Measurements from ENCODE around the gene KCNK6. TPM values are rescaled to one million over a fixed set of nuclear protein-coding genes. Genes with fewer than 3 reads are reported as not detected.

KCNK6 gene
- total RNA-seq, 5 donors from 2014 or later (not counting 1 experiment from before 2014, with no cell fraction given): 4.8 to 12.9 (median 12.6) TPM

- H3K4me1 Mint-ChIP-seq: peaks cover 30 to 35% (median 32%) of the 10 kb centered on the region in 3 donors
- H3K27ac Mint-ChIP-seq: no peak overlapping the region
- CTCF ChIA-PET: interaction anchor here in 1 of 2 donors (4.9 kb wide), 1 partner anchor 26 kb away, joined by 54 read pairs; the partner anchor contains the start of gene FAM98C
Observed at GRCh38 chr19:38377052-38377451, 57.4 kb downstream of the KCNK6 start.

DNA sequence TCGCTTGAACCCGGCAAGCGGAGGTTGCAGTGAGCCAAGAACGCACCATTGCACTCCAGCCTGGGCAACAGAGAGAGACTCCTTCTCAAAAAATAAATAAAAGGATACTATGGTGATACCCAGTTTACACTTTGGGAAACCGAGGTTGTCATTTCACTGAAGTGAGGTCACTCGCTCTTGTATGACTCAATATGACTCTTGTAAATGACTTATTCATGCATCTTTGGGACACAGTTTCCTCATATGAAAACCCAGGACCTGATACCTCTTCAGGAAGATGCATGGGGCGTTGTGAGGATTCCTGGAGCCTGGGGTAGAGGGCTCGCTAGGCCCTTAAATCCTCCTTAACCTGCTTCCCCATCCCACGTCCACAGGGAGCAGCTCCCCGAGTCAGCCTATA lies 59.2 kb downstream of the KCNK6 start:
- POLR2A ChIA-PET: interaction anchor here in 1 of 2 donors (0.6 kb wide), 1 partner anchor 35 kb away, joined by 5 read pairs; no protein-coding TSS in a partner anchor
- DNase-seq (no peak), ATAC-seq (replicated peaks in 1 of 4) (no peak)
- no peak overlapping the region for H3K4me3 Mint-ChIP-seq
- WGBS (ENCODE audit: insufficient coverage): 90% methylated on average over 4 of the region's 10 CpGs
- no peaks in the 10 kb centered on the region for H3K9me3 Mint-ChIP-seq
- H3K4me1 Mint-ChIP-seq: peaks cover 30 to 35% (median 32%) of the 10 kb centered on the region in 3 donors
- peaks cover 62% of the 10 kb centered on the region for H3K36me3 Mint-ChIP-seq
- peaks cover 0 to 4% of the 10 kb centered on the region in 2 donors for H3K27me3 Mint-ChIP-seq
- CTCF ChIA-PET: no interaction called here
- Histone ChIP-seq H3K4me1 (ENCODE audit: control insufficient read depth in 1 of 2, extremely low read depth in 1 of 2, insufficient read depth in 2 of 2, low read length in 2 of 2) (peaks cover 15 to 34% of the 10 kb centered on the region in 2 experiments), H3K4me3 (ENCODE audit: control insufficient read depth in 1 of 2, extremely low read depth in 1 of 2, low read length in 1 of 2) (no peak overlapping the region), H3K36me3 (ENCODE audit: control insufficient read depth in 2 of 2, extremely low read depth in 1 of 2, insufficient read depth in 1 of 2, low read length in 1 of 2) (peaks cover 19 to 59% of the 10 kb centered on the region in 2 donors), H3K9me3 (no peaks in the 10 kb centered on the region), H3K27me3 (replicated peaks in 1 of 2; ENCODE audit: control insufficient read depth in 2 of 2, extremely low read depth in 1 of 2, insufficient read depth in 2 of 2, low read length in 1 of 2) (peaks cover 0 to 13% of the 10 kb centered on the region in 2 experiments), H3K27ac (ENCODE audit: low read length) (no peak overlapping the region)
- no peak overlapping the region for H3K27ac Mint-ChIP-seq

More at GRCh38 chr19:38377052-38377451, 57.4 kb downstream of the KCNK6 start:
- ATAC-seq (replicated peaks in 1 of 4): no peak
- DNase-seq: no peak
- Mint-ChIP-seq H3K4me3 (peak overlapping the region in 2 of 3 donors; percentile 73 to 100), H3K36me3 (peaks cover 45% of the 10 kb centered on the region), H3K27me3 (peaks cover 0 to 4% of the 10 kb centered on the region in 2 donors), H3K9me3 (no peaks in the 10 kb centered on the region)
- Histone ChIP-seq H3K9me3 (no peaks in the 10 kb centered on the region), H3K4me1 (ENCODE audit: control insufficient read depth in 1 of 2, extremely low read depth in 1 of 2, insufficient read depth in 2 of 2, low read length in 2 of 2) (peaks cover 15 to 37% of the 10 kb centered on the region in 2 experiments), H3K27me3 (replicated peaks in 1 of 2; ENCODE audit: control insufficient read depth in 2 of 2, extremely low read depth in 1 of 2, insufficient read depth in 2 of 2, low read length in 1 of 2) (peaks cover 0 to 8% of the 10 kb centered on the region in 2 experiments), H3K27ac (ENCODE audit: low read length) (no peak overlapping the region), H3K36me3 (ENCODE audit: control insufficient read depth in 2 of 2, extremely low read depth in 1 of 2, insufficient read depth in 1 of 2, low read length in 1 of 2) (peaks cover 17 to 42% of the 10 kb centered on the region in 2 donors), H3K4me3 (ENCODE audit: control insufficient read depth in 1 of 2, extremely low read depth in 1 of 2, low read length in 1 of 2) (no peak overlapping the region)
- WGBS (ENCODE audit: insufficient coverage): no CpG with 5 or more reads among the region's 4 CpGs
- POLR2A ChIA-PET: no interaction called here

- ChIA-PET CTCF (no interaction called here), POLR2A (no interaction called here)
- Histone ChIP-seq H3K36me3 (ENCODE audit: control insufficient read depth in 2 of 2, extremely low read depth in 1 of 2, insufficient read depth in 1 of 2, low read length in 1 of 2) (peaks cover 19 to 62% of the 10 kb centered on the region in 2 donors), H3K27me3 (replicated peaks in 1 of 2; ENCODE audit: control insufficient read depth in 2 of 2, extremely low read depth in 1 of 2, insufficient read depth in 2 of 2, low read length in 1 of 2) (peaks cover 0 to 34% of the 10 kb centered on the region in 2 experiments), H3K4me1 (ENCODE audit: control insufficient read depth in 1 of 2, extremely low read depth in 1 of 2, insufficient read depth in 2 of 2, low read length in 2 of 2) (peaks cover 2 to 25% of the 10 kb centered on the region in 2 experiments), H3K27ac (ENCODE audit: low read length) (no peak overlapping the region), H3K4me3 (ENCODE audit: control insufficient read depth in 1 of 2, extremely low read depth in 1 of 2, low read length in 1 of 2) (no peak overlapping the region), H3K9me3 (no peaks in the 10 kb centered on the region)
- H3K4me1 Mint-ChIP-seq: peaks cover 11 to 22% (median 17%) of the 10 kb centered on the region in 3 donors
- no peaks in the 10 kb centered on the region for H3K9me3 Mint-ChIP-seq
- no peak for ATAC-seq (replicated peaks in 1 of 4)
- no peak overlapping the region for H3K4me3 Mint-ChIP-seq
- H3K27ac Mint-ChIP-seq: no peak overlapping the region
- WGBS (ENCODE audit: insufficient coverage): 100% methylated on average over 6 of the region's 9 CpGs
- H3K36me3 Mint-ChIP-seq: peaks cover 58% of the 10 kb centered on the region
- peaks cover 0 to 4% of the 10 kb centered on the region in 2 donors for H3K27me3 Mint-ChIP-seq
- DNase-seq: no peak
Observed at GRCh38 chr19:38381138-38381537, 61.5 kb downstream of the KCNK6 start.

Other genes with a start within 250 kb of the KCNK6 start
- gene DPF1, start 95.6 kb upstream of the KCNK6 start, total RNA-seq: not detected
- 1 to 10 TPM in 2 of 5 donors, under 1 TPM in 1, not detected in 2; 0.82 to 2.8 (median 1.6) TPM for gene PPP1R14A, start 63.5 kb upstream of the KCNK6 start, total RNA-seq
- gene SPINT2, start 55.3 kb upstream of the KCNK6 start, total RNA-seq: 10 to 100 TPM; 30.3 to 48.5 (median 37.9) TPM
- gene C19orf33, start 15.6 kb upstream of the KCNK6 start, total RNA-seq: 1 to 10 TPM in 2 of 5 donors, under 1 TPM in 1, not detected in 2; 0.56 to 1.4 (median 1.3) TPM
- 10 to 100 TPM; 28.1 to 39.1 (median 34.1) TPM for gene YIF1B, start 3.9 kb upstream of the KCNK6 start, total RNA-seq
- 10 to 100 TPM; 11.1 to 27.2 (median 21.2) TPM for gene CATSPERG, start 16.0 kb downstream of the KCNK6 start, total RNA-seq
- gene PSMD8, start 54.7 kb downstream of the KCNK6 start, total RNA-seq: 10 to 100 TPM; 76.4 to 95.2 (median 85.8) TPM
- gene GGN, start 68.2 kb downstream of the KCNK6 start, total RNA-seq: under 1 TPM in 4 of 5 donors, not detected in 1; 0.18 to 0.60 (median 0.31) TPM
- 1 to 10 TPM in 4 of 5 donors, under 1 TPM in 1; 0.93 to 2.9 (median 2.1) TPM for gene SPRED3, start 68.9 kb downstream of the KCNK6 start, total RNA-seq
- 10 to 100 TPM; 31.9 to 62.1 (median 57.4) TPM for gene FAM98C, start 83.2 kb downstream of the KCNK6 start, total RNA-seq
- gene RASGRP4, start 106.4 kb downstream of the KCNK6 start, total RNA-seq: under 1 TPM; 0.09 to 0.70 (median 0.26) TPM
- 1 to 10 TPM; 1.1 to 3.8 (median 2.9) TPM for gene RYR1, start 113.8 kb downstream of the KCNK6 start, total RNA-seq